ENCODE measurements around the gene CDC73. TPM values are rescaled to one million over a fixed set of nuclear protein-coding genes. Genes with fewer than 3 reads are reported as not detected.

CDC73 gene
- total and polyA plus RNA-seq, 10 of the 15 experiments (the other 5 are each of a cell fraction or from before 2014, with no cell fraction given) = 10.6 to 43.4 (median 21.7) TPM

DNA sequence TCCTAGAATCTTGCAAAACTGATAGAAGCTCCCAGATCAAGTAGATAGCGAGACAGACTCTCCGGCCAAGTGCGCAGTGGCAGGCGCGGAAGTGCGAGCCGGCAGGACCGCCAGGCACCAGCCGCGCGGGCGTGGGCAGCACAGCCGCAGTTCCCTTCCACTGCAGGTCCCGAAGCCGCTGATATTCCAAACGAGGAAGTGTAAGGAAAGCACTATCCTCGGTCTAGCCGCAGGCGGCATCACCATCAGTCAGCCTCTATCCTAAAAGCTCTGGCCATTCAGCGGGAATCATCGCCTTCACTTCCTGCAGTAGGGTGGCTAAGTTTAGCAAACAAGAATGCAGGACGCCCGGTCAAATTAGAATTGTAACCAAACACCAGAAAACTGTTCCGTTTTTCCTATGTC lies 17.3 kb upstream of the CDC73 start (continued):
- TF ChIP-seq, protein P1, sequence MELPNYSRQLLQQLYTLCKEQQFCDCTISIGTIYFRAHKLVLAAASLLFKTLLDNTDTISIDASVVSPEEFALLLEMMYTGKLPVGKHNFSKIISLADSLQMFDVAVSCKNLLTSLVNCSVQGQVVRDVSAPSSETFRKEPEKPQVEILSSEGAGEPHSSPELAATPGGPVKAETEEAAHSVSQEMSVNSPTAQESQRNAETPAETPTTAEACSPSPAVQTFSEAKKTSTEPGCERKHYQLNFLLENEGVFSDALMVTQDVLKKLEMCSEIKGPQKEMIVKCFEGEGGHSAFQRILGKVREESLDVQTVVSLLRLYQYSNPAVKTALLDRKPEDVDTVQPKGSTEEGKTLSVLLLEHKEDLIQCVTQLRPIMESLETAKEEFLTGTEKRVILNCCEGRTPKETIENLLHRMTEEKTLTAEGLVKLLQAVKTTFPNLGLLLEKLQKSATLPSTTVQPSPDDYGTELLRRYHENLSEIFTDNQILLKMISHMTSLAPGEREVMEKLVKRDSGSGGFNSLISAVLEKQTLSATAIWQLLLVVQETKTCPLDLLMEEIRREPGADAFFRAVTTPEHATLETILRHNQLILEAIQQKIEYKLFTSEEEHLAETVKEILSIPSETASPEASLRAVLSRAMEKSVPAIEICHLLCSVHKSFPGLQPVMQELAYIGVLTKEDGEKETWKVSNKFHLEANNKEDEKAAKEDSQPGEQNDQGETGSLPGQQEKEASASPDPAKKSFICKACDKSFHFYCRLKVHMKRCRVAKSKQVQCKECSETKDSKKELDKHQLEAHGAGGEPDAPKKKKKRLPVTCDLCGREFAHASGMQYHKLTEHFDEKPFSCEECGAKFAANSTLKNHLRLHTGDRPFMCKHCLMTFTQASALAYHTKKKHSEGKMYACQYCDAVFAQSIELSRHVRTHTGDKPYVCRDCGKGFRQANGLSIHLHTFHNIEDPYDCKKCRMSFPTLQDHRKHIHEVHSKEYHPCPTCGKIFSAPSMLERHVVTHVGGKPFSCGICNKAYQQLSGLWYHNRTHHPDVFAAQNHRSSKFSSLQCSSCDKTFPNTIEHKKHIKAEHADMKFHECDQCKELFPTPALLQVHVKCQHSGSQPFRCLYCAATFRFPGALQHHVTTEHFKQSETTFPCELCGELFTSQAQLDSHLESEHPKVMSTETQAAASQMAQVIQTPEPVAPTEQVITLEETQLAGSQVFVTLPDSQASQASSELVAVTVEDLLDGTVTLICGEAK (IDR thresholded peaks at IDR 0.05; ENCODE audit: borderline replicate concordance) = no peak
- TF ChIP-seq IKZF2 (IDR thresholded peaks at IDR 0.05) = peak; percentile 34 to 46; a peak in 1 of 4 replicates

DNA sequence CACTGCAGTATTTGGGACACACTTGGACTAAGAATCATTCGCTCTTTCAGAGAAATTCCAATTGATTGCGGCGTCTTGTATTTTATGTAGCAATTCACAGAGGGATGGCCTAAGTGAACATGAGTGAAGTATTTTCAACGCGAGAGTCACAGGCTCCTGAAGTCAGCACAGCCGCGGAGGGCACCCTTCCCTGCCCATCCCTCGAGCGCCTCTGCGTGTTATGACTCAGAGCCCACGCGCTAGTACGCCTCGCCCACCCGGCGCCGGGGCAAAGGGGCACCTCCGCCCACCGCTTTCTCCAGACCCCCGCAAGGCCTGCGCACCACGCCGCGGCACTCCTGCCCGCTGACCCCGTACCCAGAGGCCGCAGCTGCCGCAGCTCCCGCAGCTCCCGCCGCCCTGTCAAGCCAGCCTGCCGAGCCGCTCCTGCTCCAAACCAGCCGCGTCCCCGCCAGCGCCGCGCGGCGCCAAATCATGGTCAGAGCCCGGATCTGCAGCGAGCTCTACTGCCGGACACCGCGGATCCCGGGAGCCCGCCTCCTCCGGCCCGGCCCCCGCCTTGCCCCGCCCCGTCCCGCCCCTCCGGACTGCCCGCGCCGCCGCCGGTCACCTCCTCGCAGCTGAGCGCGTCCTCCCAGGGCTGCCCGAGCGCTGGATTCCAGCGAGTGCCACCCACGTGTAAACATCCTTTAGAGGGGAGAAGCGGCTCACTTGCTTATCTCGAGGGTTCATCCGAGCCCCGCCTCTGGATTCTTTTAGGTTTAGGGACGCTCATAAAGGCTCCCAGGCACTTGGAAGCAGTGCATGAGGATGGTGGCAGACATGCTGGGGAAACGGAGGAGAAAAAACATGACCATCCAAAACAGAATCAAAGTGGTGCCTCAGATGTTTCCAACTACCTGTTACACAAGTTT lies 16.7 kb upstream of the CDC73 start, which contains the start of gene GLRX2:
Gene GLRX2 (minus strand): TSS at position 508 of the 914 bp plus-strand sequence. CDS start 32 bp downstream, at position 476.
- WGBS (ENCODE audit: insufficient coverage, insufficient replicate concordance, low lambda C conversion rate, missing lambda C conversion rate) = under 1% methylated on average over 54 of the region's 73 CpGs
- peaks cover 18% of the 10 kb centered on the region for H3K79me2 ChIP-seq (ENCODE audit: control insufficient read depth, insufficient read depth, low read length)
- ChIA-PET CTCF (interaction anchor here (0.9 to 3.1 kb wide), 11 partner anchors 17 to 89 kb away, joined by 3 to 12 read pairs (median 4); partner anchors contain the start of genes CDC73, RO60 and UCHL5), POLR2A (interaction anchor here (0.9 to 3.2 kb wide), 7 partner anchors 15 to 46 kb away, joined by 3 to 26 read pairs (median 4); partner anchors contain the start of genes CDC73, RO60 and UCHL5), SMC1A (ENCODE audit: uncharacterized antibody, unreplicated experiment) (interaction anchor here (0.9 to 4.1 kb wide), 8 partner anchors 9 to 49 kb away, joined by 3 to 24 read pairs (median 4); no protein-coding TSS in a partner anchor), RAD21 (ENCODE audit: unreplicated experiment) (interaction anchor here (1.0 to 2.5 kb wide), 8 partner anchors 14 to 628 kb away, joined by 3 to 14 read pairs (median 6); partner anchors contain the start of gene CDC73)
- peak within 1 kb of the TSS; percentile 81 for H3K9ac ChIP-seq (ENCODE audit: control insufficient read depth, insufficient read depth, low read length)
- peak within 1 kb of the TSS; percentile 87 for H3K4me3 ChIP-seq
- no peaks in the 10 kb centered on the region for H3K27me3 ChIP-seq (replicated peaks in 1 of 2; ENCODE audit: control insufficient read depth in 2 of 2, insufficient read depth in 2 of 2, low read length in 1 of 2)
- H3K4me1 ChIP-seq (ENCODE audit: control insufficient read depth, insufficient read depth, low read length) = no peaks in the 10 kb centered on the region
- peak within 1 kb of the TSS; percentile 75 for H3K4me2 ChIP-seq (ENCODE audit: control insufficient read depth, insufficient read depth)
- peak within 1 kb of the TSS; percentile 58 for H3K27ac ChIP-seq (ENCODE audit: control insufficient read depth, insufficient read depth)
- peak within 1 kb of the TSS; percentile 96 for H2AFZ ChIP-seq (ENCODE audit: control insufficient read depth, low read depth, low read length)
- in situ Hi-C loops (cut with MboI) = no loop called here
- ATAC-seq (peak; percentile 95), DNase-seq (ENCODE audit: low read depth, low spot score) (no peak), FAIRE-seq (no peak)
- TSS peak; percentile 71 for BruUV-seq (replicated peaks)
- H3K36me3 ChIP-seq (ENCODE audit: control insufficient read depth in 2 of 2, insufficient read depth in 2 of 2, low read length in 1 of 2) = peaks cover 0 to 4% of the 10 kb centered on the region in 2 experiments; a peak in 1 of 4 replicates
- H4K20me1 ChIP-seq (ENCODE audit: control insufficient read depth, insufficient read depth) = no peaks in the 10 kb centered on the region
- intact Hi-C loops (cut with micrococcal nuclease; ENCODE audit: unreplicated experiment) = loop anchor here (1.0 to 5.0 kb wide), 3 partner anchors 17 to 48 kb away; partner anchors contain the start of genes CDC73, RO60 and UCHL5
- H3K9me3 ChIP-seq (replicated peaks; ENCODE audit: control insufficient read depth, insufficient read depth, low read length) = no peaks in the 10 kb centered on the region
- TF ChIP-seq EGR1 (IDR thresholded peaks at IDR 0.05; ENCODE audit: borderline replicate concordance in 1 of 2, low read depth in 2 of 2, low read length in 2 of 2) = peak in 1 of 2 experiments; percentile 61; a peak in 1 of 3 replicates
- peak; percentile 48; the same call in 1 of the 2 replicates for TF ChIP-seq PML (IDR thresholded peaks at IDR 0.05; ENCODE audit: low read length)
- 0 out of 2 replicates have a peak, but pooled peaks have one; percentile 50 for TF ChIP-seq RB1 (IDR thresholded peaks at IDR 0.05; ENCODE audit: borderline replicate concordance)
- 0 out of 2 replicates have a peak, but pooled peaks have one; percentile 8 for TF ChIP-seq JUNB (IDR thresholded peaks at IDR 0.05)
- TF ChIP-seq HCFC1 (IDR thresholded peaks at IDR 0.05; ENCODE audit: low read length) = 0 out of 2 replicates have a peak, but pooled peaks have one; percentile 22
- TF ChIP-seq SIN3A (IDR thresholded peaks at IDR 0.05; ENCODE audit: low read depth, low read length) = peak; percentile 70; the same call in 1 of the 2 replicates
- TF ChIP-seq, protein P2, sequence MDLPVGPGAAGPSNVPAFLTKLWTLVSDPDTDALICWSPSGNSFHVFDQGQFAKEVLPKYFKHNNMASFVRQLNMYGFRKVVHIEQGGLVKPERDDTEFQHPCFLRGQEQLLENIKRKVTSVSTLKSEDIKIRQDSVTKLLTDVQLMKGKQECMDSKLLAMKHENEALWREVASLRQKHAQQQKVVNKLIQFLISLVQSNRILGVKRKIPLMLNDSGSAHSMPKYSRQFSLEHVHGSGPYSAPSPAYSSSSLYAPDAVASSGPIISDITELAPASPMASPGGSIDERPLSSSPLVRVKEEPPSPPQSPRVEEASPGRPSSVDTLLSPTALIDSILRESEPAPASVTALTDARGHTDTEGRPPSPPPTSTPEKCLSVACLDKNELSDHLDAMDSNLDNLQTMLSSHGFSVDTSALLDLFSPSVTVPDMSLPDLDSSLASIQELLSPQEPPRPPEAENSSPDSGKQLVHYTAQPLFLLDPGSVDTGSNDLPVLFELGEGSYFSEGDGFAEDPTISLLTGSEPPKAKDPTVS (IDR thresholded peaks at IDR 0.05; ENCODE audit: low read depth, low read length) = no peak
- peak; percentile 70; the same call in 1 of the 2 replicates for TF ChIP-seq MXI1 (IDR thresholded peaks at IDR 0.05; ENCODE audit: low read depth, low read length)
- TF ChIP-seq BHLHE40 (IDR thresholded peaks at IDR 0.05; ENCODE audit: borderline replicate concordance in 1 of 2, low read depth in 2 of 2, low read length in 1 of 2) = peak in 1 of 2 experiments; percentile 50; a peak in 2 of 4 replicates
- 0 out of 2 replicates have a peak, but pooled peaks have one; percentile 19 for TF ChIP-seq PAX5 (IDR thresholded peaks at IDR 0.05; ENCODE audit: borderline replicate concordance, low read depth, low read length)
- peak; percentile 82 for TF ChIP-seq IKZF1 (conservative IDR thresholded peaks at IDR 0.05)
